RWPE2 (cell line): Measurements from ENCODE around the gene SHCBP1L.
A peak's percentile ranks its signal among the peaks of the same experiment; 100 is the strongest.

Experiments used
- ATAC-seq: fragments of 200-7000 bp; cut with Tn5 transposase; 3 replicates; pipeline ENCODE4 v1.9.1; 2021; ENCODE audit warnings: low read depth
- DNase-seq: peaks from one replicate; pipeline ENCODE4 v3.0.0-alpha.2; 2020; ENCODE audit warnings: low spot score
- H3K27ac ChIP-seq: fragments of 450-650 bp; 2 replicates; pipeline ENCODE4 v1.5.1; 2017; ENCODE audit warnings: mild to moderate bottlenecking; ENCODE audit not compliant: poor library complexity, severe bottlenecking
- H3K27me3 ChIP-seq: fragments of 250-450 bp; sonication (Bioruptor Pico); 2 replicates; pipeline ENCODE4 v1.5.1; 2021; ENCODE audit warnings: mild to moderate bottlenecking, moderate library complexity; ENCODE audit not compliant: insufficient read depth, poor library complexity, severe bottlenecking
- H3K36me3 ChIP-seq: fragments of 250-450 bp; sonication (Bioruptor Pico); 2 replicates; pipeline ENCODE4 v1.5.1; 2020; ENCODE audit warnings: low read depth, mild to moderate bottlenecking, moderate library complexity
- H3K4me1 ChIP-seq: fragments of 250-450 bp; sonication (Bioruptor Pico); 2 replicates; pipeline ENCODE4 v1.5.1; 2021; ENCODE audit warnings: mild to moderate bottlenecking, moderate library complexity; ENCODE audit not compliant: insufficient read depth, poor library complexity, severe bottlenecking
- H3K4me3 ChIP-seq: fragments of 250-450 bp; sonication (Bioruptor Pico); 2 replicates; pipeline ENCODE4 v1.5.1; 2021; ENCODE audit warnings: mild to moderate bottlenecking, moderate library complexity; ENCODE audit not compliant: severe bottlenecking
- H3K9me3 ChIP-seq: fragments of 250-450 bp; sonication (Bioruptor Pico); 2 replicates; pipeline ENCODE4 v1.5.1; 2021; ENCODE audit warnings: mild to moderate bottlenecking, moderate library complexity; ENCODE audit not compliant: severe bottlenecking
- CTCF ChIP-seq: fragments of 450-650 bp; IDR thresholded peaks from one replicate; pipeline ENCODE4 v1.5.1; 2017; ENCODE audit warnings: mild to moderate bottlenecking, moderate library complexity; ENCODE audit not compliant: poor library complexity, severe bottlenecking

Gene SHCBP1L

DNA sequence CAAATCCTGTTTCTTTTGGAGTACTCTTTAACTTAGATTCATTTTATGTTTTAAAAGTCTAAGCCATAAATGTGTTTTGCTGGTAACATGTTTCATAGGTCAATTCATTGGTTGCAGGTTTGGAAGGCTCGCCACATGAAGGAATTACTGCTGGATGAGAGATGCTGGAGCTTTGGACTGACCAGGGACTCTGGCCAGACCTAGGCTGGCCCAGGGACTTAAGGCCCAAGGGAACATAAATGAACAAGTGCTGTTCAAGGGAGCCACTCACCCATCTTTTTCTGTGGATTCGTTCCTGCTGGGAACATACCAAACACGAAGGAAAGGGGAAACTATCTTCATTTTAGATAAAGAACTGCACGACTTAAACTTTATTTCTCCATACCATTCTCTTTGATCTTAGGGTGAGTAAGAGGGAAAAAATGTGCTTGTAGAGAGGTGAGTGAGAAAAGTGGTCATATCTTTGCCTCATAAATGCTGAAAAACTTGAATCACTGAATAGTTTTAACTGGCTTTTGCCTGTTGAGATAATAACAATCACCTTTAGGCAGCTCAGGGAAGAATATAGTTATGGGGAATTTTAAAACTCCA lies 15.3 kb upstream of the SHCBP1L start:
- Histone ChIP-seq H3K36me3 (no peaks in the 10 kb centered on the region), H3K4me3 (no peak overlapping the region), H3K9me3 (no peaks in the 10 kb centered on the region), H3K27ac (peak overlapping the region; percentile 34), H3K27me3 (no peaks in the 10 kb centered on the region), H3K4me1 (peaks cover 15% of the 10 kb centered on the region)
- no peak for TF ChIP-seq CTCF
- DNase-seq (no peak), ATAC-seq (peak; percentile 69)

GRCh38 chr1:182965861-182966260 lies 12.9 kb upstream of the SHCBP1L start:
- H3K36me3 ChIP-seq = no peaks in the 10 kb centered on the region
- H3K27ac ChIP-seq = no peak overlapping the region
- no peak for ATAC-seq
- DNase-seq = no peak
- H3K4me3 ChIP-seq = no peak overlapping the region
- no peaks in the 10 kb centered on the region for H3K9me3 ChIP-seq
- H3K4me1 ChIP-seq = peaks cover 18% of the 10 kb centered on the region
- TF ChIP-seq CTCF = no peak
- no peaks in the 10 kb centered on the region for H3K27me3 ChIP-seq

DNA sequence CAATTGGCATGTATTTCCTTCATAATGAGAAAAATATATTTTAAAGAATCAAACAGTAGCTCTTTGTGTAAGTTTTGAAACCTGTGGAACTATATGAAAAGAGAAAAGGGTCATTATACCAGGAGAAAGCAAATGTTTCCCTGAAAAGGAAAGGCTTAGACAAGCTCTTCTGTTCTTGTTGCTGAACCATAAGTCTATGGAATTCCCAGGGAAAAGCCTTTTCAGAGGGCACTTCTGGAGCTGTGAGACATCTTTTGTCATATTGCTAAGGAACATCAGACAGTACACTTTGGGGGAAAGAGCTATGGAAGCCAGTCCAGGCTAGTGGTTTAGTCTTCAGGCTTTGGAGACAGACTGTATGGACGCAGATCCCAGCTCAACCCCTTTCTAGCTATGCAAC lies 12.1 kb upstream of the SHCBP1L start:
- no peaks in the 10 kb centered on the region for H3K36me3 ChIP-seq
- H3K4me1 ChIP-seq = peaks cover 18% of the 10 kb centered on the region
- H3K9me3 ChIP-seq = no peaks in the 10 kb centered on the region
- no peaks in the 10 kb centered on the region for H3K27me3 ChIP-seq
- no peak overlapping the region for H3K27ac ChIP-seq
- no peak for TF ChIP-seq CTCF
- no peak overlapping the region for H3K4me3 ChIP-seq
- no peak for DNase-seq
- ATAC-seq = no peak

GRCh38 chr1:182962554-182963115 lies 9.7 kb upstream of the SHCBP1L start:
- peaks cover 4% of the 10 kb centered on the region for H3K4me1 ChIP-seq
- H3K27me3 ChIP-seq = no peaks in the 10 kb centered on the region
- H3K9me3 ChIP-seq = no peaks in the 10 kb centered on the region
- DNase-seq = no peak
- H3K27ac ChIP-seq = peak overlapping the region; percentile 64
- no peak overlapping the region for H3K4me3 ChIP-seq
- TF ChIP-seq CTCF = peak; percentile 99
- H3K36me3 ChIP-seq = no peaks in the 10 kb centered on the region
- ATAC-seq = peak; percentile 100

DNA sequence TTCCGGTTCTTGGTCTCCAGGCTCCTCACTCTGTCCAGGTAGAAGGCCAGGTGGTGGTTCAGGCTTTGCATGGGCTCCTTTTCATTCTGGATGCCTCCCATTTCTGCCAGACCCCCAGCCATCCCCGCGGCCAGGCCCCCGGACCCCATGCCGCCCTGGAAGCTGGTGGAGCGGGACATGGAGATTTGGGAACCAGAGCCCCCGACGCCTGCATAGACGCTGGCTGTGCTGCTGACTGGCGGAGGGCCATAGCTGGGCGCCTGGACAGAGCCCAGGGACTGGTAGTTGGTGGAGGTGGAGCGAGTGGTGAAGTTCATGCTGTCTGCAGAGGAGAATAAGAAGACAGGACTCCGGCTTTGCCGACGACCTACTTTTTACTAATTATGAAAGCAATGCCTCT lies 7.1 kb upstream of the SHCBP1L start:
- DNase-seq (no peak), ATAC-seq (no peak)

More for the DNA sequence above, 7.1 kb upstream of the SHCBP1L start:
- no peaks in the 10 kb centered on the region for H3K36me3 ChIP-seq
- H3K4me3 ChIP-seq = no peak overlapping the region
- TF ChIP-seq CTCF = no peak
- H3K4me1 ChIP-seq = peaks cover 8% of the 10 kb centered on the region
- H3K27ac ChIP-seq = no peak overlapping the region
- H3K9me3 ChIP-seq = no peaks in the 10 kb centered on the region
- H3K27me3 ChIP-seq = no peaks in the 10 kb centered on the region
